ENCODE data around the gene EMX1. TPM values are rescaled to one million over a fixed set of nuclear protein-coding genes. Genes with fewer than 3 reads are reported as not detected.

The EMX1 gene
- total and polyA plus RNA-seq, 2 of the 13 experiments (the other 11 are each of a cell fraction or from before 2014, with no cell fraction given) = 0.62 to 4.9 TPM

DNA sequence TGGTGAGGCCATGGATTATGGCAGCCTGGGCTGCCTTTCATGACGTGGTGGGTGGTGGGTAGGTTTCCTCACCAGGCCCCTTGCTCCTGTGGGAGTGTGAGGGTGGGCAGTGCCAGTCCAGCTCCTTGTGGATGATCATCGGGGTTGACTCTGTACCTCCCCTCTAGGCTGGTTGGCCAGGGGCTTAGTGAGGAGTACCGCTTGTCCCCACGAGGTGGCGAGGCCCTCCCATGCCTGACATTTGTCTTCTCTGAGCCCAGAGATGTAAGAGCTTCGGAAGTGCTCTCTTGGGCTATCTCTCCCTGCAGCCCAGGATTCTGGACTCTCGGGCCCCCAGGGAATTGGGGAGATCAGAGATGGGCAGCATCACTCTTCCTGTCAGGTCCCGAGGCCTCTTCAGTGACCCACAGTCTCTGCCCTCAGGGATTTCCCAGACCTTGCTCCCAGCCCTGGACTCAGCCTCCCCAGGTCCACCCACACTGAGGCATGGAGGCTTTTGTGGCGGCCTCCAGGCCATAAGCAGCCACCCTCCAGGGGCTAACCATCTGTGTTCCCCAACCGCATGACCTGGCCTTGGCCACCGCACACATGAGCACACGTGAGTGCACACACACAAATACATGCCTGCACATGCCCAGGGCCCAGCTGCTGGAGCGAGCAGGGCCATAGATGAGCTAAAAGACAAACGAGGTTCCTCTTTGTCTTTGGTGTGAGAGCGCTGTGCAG is 23.6 kb upstream of the EMX1 start (continued):
- TF ChIP-seq LCORL (IDR thresholded peaks at IDR 0.05) (no peak), LCORL (CRISPR knock-in tag; IDR thresholded peaks at IDR 0.05) (peak; percentile 65; the same call in 1 of the 2 replicates), NFKB2 (CRISPR knock-in tag; IDR thresholded peaks at IDR 0.05; ENCODE audit: borderline replicate concordance) (0 out of 2 replicates have a peak, but pooled peaks have one; percentile 41), ZEB1 (IDR thresholded peaks at IDR 0.05; ENCODE audit: insufficient replicate concordance, low read depth) (no peak), HNRNPH1 (optimal IDR thresholded peaks at IDR 0.05; ENCODE audit: low read depth, low read length) (no peak), ZFP36L2 (CRISPR knock-in tag; IDR thresholded peaks at IDR 0.05) (no peak), ZNF20 (CRISPR knock-in tag; IDR thresholded peaks at IDR 0.05) (no peak), CEBPB (IDR thresholded peaks at IDR 0.05; ENCODE audit: borderline replicate concordance, low read depth, low read length) (no peak), ZNF274 (CRISPR knock-in tag; IDR thresholded peaks at IDR 0.05) (no peak), ZNF329 (CRISPR knock-in tag; IDR thresholded peaks at IDR 0.05; ENCODE audit: low read depth) (no peak), THRA (CRISPR knock-in tag; IDR thresholded peaks at IDR 0.05; ENCODE audit: borderline replicate concordance) (no peak), ZNF34 (CRISPR knock-in tag; IDR thresholded peaks at IDR 0.05; ENCODE audit: borderline replicate concordance) (no peak), ZNF235 (CRISPR knock-in tag; IDR thresholded peaks at IDR 0.05; ENCODE audit: borderline replicate concordance) (no peak), ESRRA (CRISPR knock-in tag; IDR thresholded peaks at IDR 0.05; ENCODE audit: low read depth) (no peak)
- TF ChIP-seq, protein P1, sequence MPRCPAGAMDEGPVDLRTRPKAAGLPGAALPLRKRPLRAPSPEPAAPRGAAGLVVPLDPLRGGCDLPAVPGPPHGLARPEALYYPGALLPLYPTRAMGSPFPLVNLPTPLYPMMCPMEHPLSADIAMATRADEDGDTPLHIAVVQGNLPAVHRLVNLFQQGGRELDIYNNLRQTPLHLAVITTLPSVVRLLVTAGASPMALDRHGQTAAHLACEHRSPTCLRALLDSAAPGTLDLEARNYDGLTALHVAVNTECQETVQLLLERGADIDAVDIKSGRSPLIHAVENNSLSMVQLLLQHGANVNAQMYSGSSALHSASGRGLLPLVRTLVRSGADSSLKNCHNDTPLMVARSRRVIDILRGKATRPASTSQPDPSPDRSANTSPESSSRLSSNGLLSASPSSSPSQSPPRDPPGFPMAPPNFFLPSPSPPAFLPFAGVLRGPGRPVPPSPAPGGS (CRISPR knock-in tag; IDR thresholded peaks at IDR 0.05) = peak; percentile 61
- TF ChIP-seq, protein P2, sequence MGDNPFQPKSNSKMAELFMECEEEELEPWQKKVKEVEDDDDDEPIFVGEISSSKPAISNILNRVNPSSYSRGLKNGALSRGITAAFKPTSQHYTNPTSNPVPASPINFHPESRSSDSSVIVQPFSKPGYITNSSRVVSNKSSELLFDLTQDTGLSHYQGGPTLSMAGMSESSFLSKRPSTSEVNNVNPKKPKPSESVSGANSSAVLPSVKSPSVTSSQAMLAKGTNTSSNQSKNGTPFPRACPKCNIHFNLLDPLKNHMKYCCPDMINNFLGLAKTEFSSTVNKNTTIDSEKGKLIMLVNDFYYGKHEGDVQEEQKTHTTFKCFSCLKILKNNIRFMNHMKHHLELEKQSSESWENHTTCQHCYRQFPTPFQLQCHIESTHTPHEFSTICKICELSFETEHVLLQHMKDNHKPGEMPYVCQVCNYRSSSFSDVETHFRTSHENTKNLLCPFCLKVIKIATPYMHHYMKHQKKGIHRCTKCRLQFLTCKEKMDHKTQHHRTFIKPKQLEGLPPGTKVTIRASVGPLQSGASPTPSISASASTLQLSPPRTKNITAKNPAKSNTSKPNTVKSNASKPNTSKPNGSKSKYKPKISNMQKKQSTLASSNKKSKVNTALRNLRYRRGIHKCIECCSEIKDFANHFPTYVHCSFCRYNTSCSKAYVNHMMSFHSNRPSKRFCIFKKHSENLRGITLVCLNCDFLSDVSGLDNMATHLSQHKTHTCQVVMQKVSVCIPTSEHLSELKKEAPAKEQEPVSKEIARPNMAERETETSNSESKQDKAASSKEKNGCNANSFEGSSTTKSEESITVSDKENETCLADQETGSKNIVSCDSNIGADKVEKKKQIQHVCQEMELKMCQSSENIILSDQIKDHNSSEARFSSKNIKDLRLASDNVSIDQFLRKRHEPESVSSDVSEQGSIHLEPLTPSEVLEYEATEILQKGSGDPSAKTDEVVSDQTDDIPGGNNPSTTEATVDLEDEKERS (CRISPR knock-in tag; IDR thresholded peaks at IDR 0.05) = no peak
- TF ChIP-seq, protein P3, sequence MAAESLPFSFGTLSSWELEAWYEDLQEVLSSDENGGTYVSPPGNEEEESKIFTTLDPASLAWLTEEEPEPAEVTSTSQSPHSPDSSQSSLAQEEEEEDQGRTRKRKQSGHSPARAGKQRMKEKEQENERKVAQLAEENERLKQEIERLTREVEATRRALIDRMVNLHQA (CRISPR knock-in tag; IDR thresholded peaks at IDR 0.05) = no peak
- TF ChIP-seq, protein P4, sequence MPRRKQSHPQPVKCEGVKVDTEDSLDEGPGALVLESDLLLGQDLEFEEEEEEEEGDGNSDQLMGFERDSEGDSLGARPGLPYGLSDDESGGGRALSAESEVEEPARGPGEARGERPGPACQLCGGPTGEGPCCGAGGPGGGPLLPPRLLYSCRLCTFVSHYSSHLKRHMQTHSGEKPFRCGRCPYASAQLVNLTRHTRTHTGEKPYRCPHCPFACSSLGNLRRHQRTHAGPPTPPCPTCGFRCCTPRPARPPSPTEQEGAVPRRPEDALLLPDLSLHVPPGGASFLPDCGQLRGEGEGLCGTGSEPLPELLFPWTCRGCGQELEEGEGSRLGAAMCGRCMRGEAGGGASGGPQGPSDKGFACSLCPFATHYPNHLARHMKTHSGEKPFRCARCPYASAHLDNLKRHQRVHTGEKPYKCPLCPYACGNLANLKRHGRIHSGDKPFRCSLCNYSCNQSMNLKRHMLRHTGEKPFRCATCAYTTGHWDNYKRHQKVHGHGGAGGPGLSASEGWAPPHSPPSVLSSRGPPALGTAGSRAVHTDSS (CRISPR knock-in tag; conservative IDR thresholded peaks at IDR 0.05) = no peak; the same call in 1 of the 2 replicates

Data from HepG2 (cell line).